Colonic mucosa (tissue), 4 donors: Measurements from ENCODE around the gene WNK3. TPM values are rescaled to one million over a fixed set of nuclear protein-coding genes. Genes with fewer than 3 reads are reported as not detected.
"Not testable (repeated sequence)": the region's sequence is repeated elsewhere in the genome, so short reads cannot be mapped to it uniquely, and the experiment has no call there.

Source experiments
- DNase-seq: peaks from one replicate; pipeline ENCODE4 v3.0.0-alpha.2; 2020
- H3K27ac ChIP-seq: fragments of 200-600 bp; one replicate; pipeline ENCODE4 v1.8.0; 2021
- H3K27me3 ChIP-seq: fragments of 200-600 bp; one replicate; pipeline ENCODE4 v1.8.0; 2021
- H3K36me3 ChIP-seq: fragments of 200-600 bp; one replicate; pipeline ENCODE4 v1.8.0; 2021
- H3K4me1 ChIP-seq: fragments of 200-600 bp; one replicate; pipeline ENCODE4 v1.8.0; 2021; ENCODE audit warnings: mild to moderate bottlenecking
- H3K4me3 ChIP-seq: fragments of 200-600 bp; one replicate; pipeline ENCODE4 v1.8.0; 2021
- H3K9ac ChIP-seq, 2 donors: one replicate each; pipeline ENCODE4 v1.7.0; 2013; ENCODE audit warnings: control low read depth in 2 of 2, low read depth in 2 of 2, low read length in 2 of 2
- H3K9me3 ChIP-seq: fragments of 200-600 bp; one replicate; pipeline ENCODE4 v1.8.0; 2021
- CTCF ChIP-seq: fragments of 200-600 bp; IDR thresholded peaks from one replicate; pipeline ENCODE4 v1.8.0; 2022; ENCODE audit warnings: antibody characterized with exemption, mild to moderate bottlenecking
- intact Hi-C: fragments of 100-400 bp; cut with DNase I; formaldehyde crosslinking; loops from one replicate; pipeline ENCODE4 v1.14.1; 2022
- total RNA-seq, 2 donors: library from RNA; stranded (reverse); fragmentation: NEBNext Ultra II Directional in 1 of 2; extraction: Animal tissue kit (Norgen Biotek cat#: 25700) in 1 of 2; gene quantifications; one replicate each; pipeline ENCODE4 v1.2.1, GENCODE V29; 2021
- donor health status: healthy.
- donor health status: DM: no; HTN: no; CAD: no.
- donor health status: DM: no; HTN: no; CAD: no.

WNK3 gene
- total RNA-seq = under 1 TPM; 0.12 to 0.24 TPM

DNA sequence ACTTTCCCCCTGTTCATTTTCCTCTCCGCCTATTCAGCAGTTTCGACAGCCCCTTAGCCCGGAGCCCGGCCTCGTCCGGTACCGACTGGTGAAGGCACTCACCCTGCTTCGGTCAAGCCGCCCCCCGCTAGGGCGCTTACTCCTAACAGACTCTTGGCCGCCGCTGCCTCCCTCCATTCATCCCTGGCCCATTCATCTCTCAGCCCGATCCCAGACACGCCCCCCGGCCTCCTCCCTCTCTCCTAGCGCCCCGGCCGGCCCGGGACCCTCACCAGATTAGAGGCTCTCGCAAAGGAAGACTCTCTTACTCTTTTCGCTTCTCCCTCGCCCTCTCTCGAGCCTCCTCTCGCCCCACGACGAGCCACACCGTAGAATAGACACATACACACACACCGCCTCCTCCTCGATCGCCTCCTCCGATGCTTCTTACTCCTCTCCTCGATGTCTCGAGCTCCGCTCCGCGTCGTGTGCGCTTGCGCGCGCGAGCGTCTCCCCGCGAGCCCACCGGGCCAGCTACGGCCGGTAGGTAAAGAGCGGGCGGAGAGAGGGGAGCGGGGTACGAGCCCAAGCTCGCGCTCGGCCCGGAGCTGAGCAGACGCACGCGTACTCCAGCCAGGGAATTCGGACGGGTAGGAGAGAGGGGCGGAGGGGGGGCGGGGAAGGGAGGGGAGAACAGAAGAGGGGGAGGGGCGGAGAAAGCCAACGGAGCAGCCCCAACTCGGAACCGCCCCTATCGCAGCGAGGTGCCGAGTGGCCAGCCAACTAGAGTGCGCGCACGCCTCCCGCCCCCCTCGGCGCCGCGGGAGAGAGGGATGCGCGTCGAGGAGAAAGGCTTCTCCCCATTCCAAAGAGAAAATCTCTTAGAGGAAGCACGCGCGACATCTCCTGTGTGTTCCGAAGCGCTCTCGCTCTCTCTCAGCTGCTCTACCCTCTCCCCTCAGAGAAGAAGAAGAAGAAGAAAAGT is at the start of gene WNK3:
Gene WNK3 (minus strand): TSS at position 633 of the 964 bp plus-strand sequence.
- no peaks in the 10 kb centered on the region for H3K9me3 ChIP-seq
- H3K9ac ChIP-seq = no peak within 1 kb of the TSS
- intact Hi-C loops = no loop called here
- peak; percentile 37 for DNase-seq
- H3K4me3 ChIP-seq = peak within 1 kb of the TSS; percentile 12
- TF ChIP-seq CTCF = no peak
- H3K27ac ChIP-seq = no peak within 1 kb of the TSS
- no peaks in the 10 kb centered on the region for H3K4me1 ChIP-seq
- H3K27me3 ChIP-seq = peaks cover 11% of the 10 kb centered on the region
- H3K36me3 ChIP-seq = no peaks in the 10 kb centered on the region

GRCh38 chrX:54407266-54407665 is 49.4 kb upstream of the WNK3 start:
- intact Hi-C loops = no loop called here
- Histone ChIP-seq H3K9ac (no peak overlapping the region), H3K4me3 (no peak overlapping the region), H3K27me3 (no peaks in the 10 kb centered on the region), H3K36me3 (no peaks in the 10 kb centered on the region), H3K27ac (no peak overlapping the region), H3K4me1 (no peaks in the 10 kb centered on the region), H3K9me3 (no peaks in the 10 kb centered on the region)
- TF ChIP-seq CTCF = no peak
- DNase-seq = no peak

- H3K9ac ChIP-seq = no peak overlapping the region
- H3K36me3 ChIP-seq = no peaks in the 10 kb centered on the region
- intact Hi-C loops = no loop called here
- no peak overlapping the region for H3K4me3 ChIP-seq
- no peak for DNase-seq
- no peak for TF ChIP-seq CTCF
- no peaks in the 10 kb centered on the region for H3K4me1 ChIP-seq
- no peaks in the 10 kb centered on the region for H3K9me3 ChIP-seq
- no peak overlapping the region for H3K27ac ChIP-seq
- H3K27me3 ChIP-seq = no peaks in the 10 kb centered on the region
These were observed 39.3 kb upstream of the WNK3 start for GRCh38 chrX:54397113-54397512.

GRCh38 chrX:54386314-54386713 is 28.5 kb upstream of the WNK3 start:
- no peaks in the 10 kb centered on the region for H3K27me3 ChIP-seq
- no peak overlapping the region for H3K27ac ChIP-seq
- no peaks in the 10 kb centered on the region for H3K36me3 ChIP-seq
- no peak overlapping the region for H3K9ac ChIP-seq
- no peaks in the 10 kb centered on the region for H3K4me1 ChIP-seq
- no peak for TF ChIP-seq CTCF
- no peak overlapping the region for H3K4me3 ChIP-seq
- no peak for DNase-seq
- intact Hi-C loops = no loop called here
- H3K9me3 ChIP-seq = no peaks in the 10 kb centered on the region

DNA sequence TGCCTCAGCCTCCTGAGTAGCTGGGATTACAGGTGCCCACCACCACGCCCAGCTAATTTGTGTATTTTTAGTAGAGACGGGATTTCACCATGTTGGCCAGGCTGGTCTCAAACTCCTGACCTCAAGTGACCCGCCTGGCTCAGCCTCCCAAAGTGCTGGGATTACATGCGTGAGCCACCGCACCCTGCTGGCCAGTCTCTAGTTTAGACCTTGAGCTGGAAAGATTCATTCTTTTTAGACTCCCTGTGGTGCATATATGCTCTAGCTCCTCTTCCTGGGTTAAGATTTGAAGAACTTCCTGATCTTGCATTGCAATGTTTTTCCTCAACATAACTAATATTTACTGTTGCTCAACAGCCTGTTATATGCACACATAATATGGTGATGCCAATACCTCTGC is 26.8 kb upstream of the WNK3 start:
- H3K27me3 ChIP-seq, intact Hi-C loops, H3K9me3 ChIP-seq, H3K4me1 ChIP-seq, DNase-seq, H3K4me3 ChIP-seq, H3K9ac ChIP-seq, H3K27ac ChIP-seq, H3K36me3 ChIP-seq: not testable (repeated sequence)

GRCh38 chrX:54359408-54359807 is 1.6 kb upstream of the WNK3 start:
- Histone ChIP-seq H3K27ac (no peak overlapping the region), H3K4me3 (no peak overlapping the region), H3K27me3 (peaks cover 11% of the 10 kb centered on the region), H3K9ac (no peak overlapping the region), H3K4me1 (no peaks in the 10 kb centered on the region), H3K9me3 (no peaks in the 10 kb centered on the region), H3K36me3 (no peaks in the 10 kb centered on the region)
- DNase-seq = no peak
- TF ChIP-seq CTCF = no peak
- intact Hi-C loops = no loop called here
